Right renal cortex interstitium (tissue), 3 donors: Measurements from ENCODE around the gene ZNF561. TPM values are rescaled to one million over a fixed set of nuclear protein-coding genes. Genes with fewer than 3 reads are reported as not detected.
"Not testable (repeated sequence)": the region's sequence is repeated elsewhere in the genome, so short reads cannot be mapped to it uniquely, and the experiment has no call there.

ENCODE experiments used
- DNase-seq, 3 donors: peaks; one replicate each; pipeline ENCODE4 v3.0.0-alpha.2; 2013; ENCODE audit warnings: low read depth in 3 of 3, low spot score in 2 of 3
- polyA plus RNA-seq, 3 donors: library from polyadenylated mRNA; unstranded; fragments of 120-200 nt; gene quantifications; one replicate each; pipeline ENCODE4 v1.2.1, GENCODE V29; 2013; ENCODE audit not compliant: insufficient read length in 3 of 3

The ZNF561 gene
- polyA plus RNA-seq, 3 donors = 64.5 to 68.7 (median 66.8) TPM

- not testable (repeated sequence) for DNase-seq
Measured at GRCh38 chr19:9582081-9582725, 38.8 kb downstream of the ZNF561 start.

- DNase-seq = no peak
Measured at GRCh38 chr19:9580728-9581127, 40.3 kb downstream of the ZNF561 start.

GRCh38 chr19:9570255-9570654 is 50.8 kb downstream of the ZNF561 start:
- DNase-seq = no peak

GRCh38 chr19:9566729-9567128 is 54.3 kb downstream of the ZNF561 start:
- DNase-seq = no peak

- DNase-seq = no peak
Measured at GRCh38 chr19:9565900-9566705, 54.9 kb downstream of the ZNF561 start.

Other genes with a start within 250 kb of the ZNF561 start
- 10 to 100 TPM; 27.4 to 48.4 (median 44.6) TPM for gene ZNF266, start 185.7 kb downstream of the ZNF561 start, polyA plus RNA-seq
- 1 to 10 TPM in 1 of 3 donors, under 1 TPM in 2; 0.50 to 1.2 (median 0.83) TPM for gene ZNF560, start 122.6 kb downstream of the ZNF561 start, polyA plus RNA-seq
- gene ZNF426, start 82.6 kb downstream of the ZNF561 start, polyA plus RNA-seq = 10 to 100 TPM; 23.1 to 24.7 (median 24.2) TPM
- 10 to 100 TPM; 15.3 to 18.3 (median 15.9) TPM for gene ZNF121, start 36.7 kb downstream of the ZNF561 start, polyA plus RNA-seq
- 10 to 100 TPM; 23.3 to 26.2 (median 24.2) TPM for gene ZNF562, start 53.9 kb upstream of the ZNF561 start, polyA plus RNA-seq
- 10 to 100 TPM; 12.9 to 16.8 (median 15.8) TPM for gene ZNF846, start 147.5 kb upstream of the ZNF561 start, polyA plus RNA-seq
- 10 to 100 TPM; 24.3 to 25.0 (median 24.8) TPM for gene FBXL12, start 197.8 kb upstream of the ZNF561 start, polyA plus RNA-seq
- gene UBL5, start 206.7 kb upstream of the ZNF561 start, polyA plus RNA-seq = 100 to 1,000 TPM; 277 to 363 (median 338) TPM
- 10 to 100 TPM; 47.7 to 51.0 (median 50.5) TPM for gene PIN1, start 214.1 kb upstream of the ZNF561 start, polyA plus RNA-seq